ENCODE results near the gene BCL7A. TPM values are rescaled to one million over a fixed set of nuclear protein-coding genes. Genes with fewer than 3 reads are reported as not detected.

Gene BCL7A
- total RNA-seq, 1 donor = 4.7 TPM

GRCh38 chr12:122107261-122107660 lies 85.6 kb downstream of the BCL7A start:
- Histone ChIP-seq H3K27me3 (ENCODE audit: insufficient read depth, low read length) (no peaks in the 10 kb centered on the region), H3K79me2 (ENCODE audit: insufficient read depth, low read length) (peaks cover 77% of the 10 kb centered on the region), H3K4me2 (ENCODE audit: insufficient read depth, low read length) (peak overlapping the region; percentile 40), H3K9me3 (ENCODE audit: low read depth, low read length) (no peaks in the 10 kb centered on the region), H3K27ac (ENCODE audit: low read depth, low read length) (peak overlapping the region; percentile 75), H3K4me3 (ENCODE audit: insufficient read depth, low read length) (no peak overlapping the region), H4K20me1 (ENCODE audit: insufficient read depth, low read length) (peaks cover 4% of the 10 kb centered on the region), H3K4me1 (ENCODE audit: insufficient read depth, low read length) (peaks cover 31% of the 10 kb centered on the region), H2AFZ (ENCODE audit: low read length) (no peak overlapping the region), H3K36me3 (ENCODE audit: insufficient read depth, low read length) (no peaks in the 10 kb centered on the region)
- DNase-seq (ENCODE audit: insufficient read length, low spot score, missing footprints) = peak; percentile 81
- no peak for TF ChIP-seq CTCF (IDR thresholded peaks at IDR 0.05; ENCODE audit: extremely low read depth, low read depth, low read length)

DNA sequence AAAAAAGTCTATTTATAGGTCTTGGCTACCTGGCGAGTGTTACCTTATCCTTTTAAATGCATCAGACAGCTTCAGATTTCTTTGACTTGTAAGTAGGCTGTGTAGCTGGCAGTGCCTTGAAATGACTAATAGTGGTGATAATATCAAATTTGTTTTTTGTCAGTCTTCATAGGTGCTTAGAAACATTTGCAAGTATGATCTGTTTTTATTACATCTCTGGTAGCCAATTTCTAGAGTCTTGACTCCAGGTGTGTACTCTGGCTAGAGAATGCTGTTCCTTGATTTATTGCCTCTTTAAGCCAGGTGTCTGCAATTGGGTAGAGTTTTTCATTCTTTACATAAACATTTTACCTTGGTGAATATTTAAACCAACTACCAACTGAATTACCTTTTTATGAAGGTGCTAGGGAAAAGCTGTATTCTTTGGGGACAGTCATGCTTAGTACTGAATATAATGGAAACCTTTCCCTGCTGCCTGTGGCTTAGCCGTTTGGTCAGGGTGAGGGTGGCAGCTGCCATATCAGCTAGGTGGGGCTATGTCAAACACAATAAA lies 89.5 kb downstream of the BCL7A start:
- Histone ChIP-seq H3K4me3 (ENCODE audit: insufficient read depth, low read length) (no peak overlapping the region), H3K79me2 (ENCODE audit: insufficient read depth, low read length) (peaks cover 60% of the 10 kb centered on the region)
- DNase-seq (ENCODE audit: insufficient read length, low spot score, missing footprints) = peak; percentile 43

More for the DNA sequence above, 89.5 kb downstream of the BCL7A start:
- peaks cover 4% of the 10 kb centered on the region for H4K20me1 ChIP-seq (ENCODE audit: insufficient read depth, low read length)
- no peaks in the 10 kb centered on the region for H3K27me3 ChIP-seq (ENCODE audit: insufficient read depth, low read length)
- H2AFZ ChIP-seq (ENCODE audit: low read length) = no peak overlapping the region
- no peak for TF ChIP-seq CTCF (IDR thresholded peaks at IDR 0.05; ENCODE audit: extremely low read depth, low read depth, low read length)
- no peaks in the 10 kb centered on the region for H3K36me3 ChIP-seq (ENCODE audit: insufficient read depth, low read length)
- H3K4me1 ChIP-seq (ENCODE audit: insufficient read depth, low read length) = peaks cover 31% of the 10 kb centered on the region
- no peak overlapping the region for H3K4me2 ChIP-seq (ENCODE audit: insufficient read depth, low read length)
- H3K27ac ChIP-seq (ENCODE audit: low read depth, low read length) = peak overlapping the region; percentile 34
- no peaks in the 10 kb centered on the region for H3K9me3 ChIP-seq (ENCODE audit: low read depth, low read length)

Other genes with a start within 250 kb of the BCL7A start
- 6.2 and 8.3 TPM in 2 replicates for gene RHOF, start 228.2 kb upstream of the BCL7A start, total RNA-seq
- gene SETD1B, start 217.9 kb upstream of the BCL7A start, total RNA-seq = 5.0 and 5.8 TPM in 2 replicates
- under 0.01 TPM in 1 of 2 replicates, not detected in the other for gene HPD, start 163.0 kb upstream of the BCL7A start, total RNA-seq
- gene PSMD9, start 133.1 kb upstream of the BCL7A start, total RNA-seq = 29.7 and 33.0 TPM in 2 replicates
- 4.3 and 7.4 TPM in 2 replicates for gene CFAP251, start 103.3 kb upstream of the BCL7A start, total RNA-seq
- 12.7 and 14.1 TPM in 2 replicates for gene MLXIP, start 56.9 kb downstream of the BCL7A start, total RNA-seq
- not detected in 2 replicates for gene IL31, start 152.3 kb downstream of the BCL7A start, total RNA-seq
- gene LRRC43, start 161.2 kb downstream of the BCL7A start, total RNA-seq = 1.8 and 2.9 TPM in 2 replicates
- not detected in 2 replicates for gene B3GNT4, start 181.8 kb downstream of the BCL7A start, total RNA-seq
- 53.6 and 64.4 TPM in 2 replicates for gene DIABLO, start 204.2 kb downstream of the BCL7A start, total RNA-seq
- 18.5 and 20.0 TPM in 2 replicates for gene VPS33A, start 244.6 kb downstream of the BCL7A start, total RNA-seq